CD4-positive, alpha-beta T cell treated with Interleukin-4 for 4 hours (primary cell): Measurements from ENCODE around the gene ADSS2.

Experiments used
- DNase-seq: peaks from one replicate; pipeline ENCODE4 v3.0.0-alpha.2; 2020

Gene ADSS2

DNA sequence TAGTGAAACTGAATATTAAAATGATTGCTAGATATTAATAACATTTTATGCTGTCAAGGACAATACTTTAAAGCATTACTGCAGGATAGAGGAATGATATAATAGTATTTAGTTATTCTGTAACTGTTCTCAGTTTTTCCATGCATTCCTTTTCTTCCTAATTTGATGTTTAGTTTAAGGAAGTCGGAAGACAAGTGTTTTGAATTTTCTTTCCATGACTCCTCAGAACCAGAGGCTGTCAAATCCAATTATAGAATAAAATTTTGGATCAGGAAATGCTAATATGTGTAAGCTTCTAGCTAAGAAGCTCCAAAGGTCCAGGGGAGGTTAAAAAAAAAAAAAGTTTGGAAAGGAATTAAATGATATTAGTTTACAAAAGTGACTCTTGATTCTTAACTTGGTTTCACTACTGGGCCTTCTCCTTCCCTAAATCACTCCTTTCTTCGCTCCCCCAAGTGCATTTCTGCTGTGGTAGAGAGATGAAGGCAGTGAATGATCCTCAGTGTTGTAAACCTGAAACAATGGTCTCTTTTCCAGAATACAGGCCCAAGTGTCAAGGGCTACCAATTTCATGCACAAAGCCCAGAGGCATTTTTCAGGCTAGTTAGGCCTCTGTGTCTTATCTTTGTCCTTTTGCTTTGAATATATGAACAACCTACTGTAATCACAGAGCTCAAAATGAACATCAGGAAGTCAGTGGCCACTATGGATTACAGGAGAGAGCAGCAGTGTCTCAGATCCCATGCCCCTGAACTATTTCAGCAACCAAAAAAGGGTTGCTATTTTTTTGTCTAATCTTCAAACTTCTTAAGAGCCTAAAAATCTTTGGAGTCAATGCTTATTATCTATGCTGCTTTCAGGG, 6.2 kb downstream of the ADSS2 start:
- no peak for DNase-seq

- DNase-seq, result no peak
Measured at GRCh38 chr1:244444854-244445253, 6.9 kb downstream of the ADSS2 start.

DNA sequence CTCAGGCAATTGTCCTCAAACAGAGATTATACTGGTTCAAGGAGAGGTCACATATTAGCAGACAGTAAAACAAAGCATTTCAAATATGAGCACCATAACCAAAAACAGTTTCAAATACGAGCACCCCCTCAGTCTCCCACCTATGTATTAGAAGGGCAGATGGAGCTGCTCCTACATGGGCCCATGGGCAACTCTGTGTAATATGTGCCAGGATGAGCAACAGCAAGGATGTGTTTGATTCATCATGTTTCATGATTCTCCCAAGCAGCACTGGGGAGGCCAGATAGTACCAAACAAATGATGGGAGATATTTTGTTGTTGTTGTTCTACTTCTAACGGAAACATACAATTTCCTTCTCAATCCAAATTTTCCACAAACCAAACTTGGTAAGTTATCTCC, 8.9 kb downstream of the ADSS2 start:
- DNase-seq, result no peak

GRCh38 chr1:244439391-244440032, 12.2 kb downstream of the ADSS2 start:
- DNase-seq, result no peak

DNA sequence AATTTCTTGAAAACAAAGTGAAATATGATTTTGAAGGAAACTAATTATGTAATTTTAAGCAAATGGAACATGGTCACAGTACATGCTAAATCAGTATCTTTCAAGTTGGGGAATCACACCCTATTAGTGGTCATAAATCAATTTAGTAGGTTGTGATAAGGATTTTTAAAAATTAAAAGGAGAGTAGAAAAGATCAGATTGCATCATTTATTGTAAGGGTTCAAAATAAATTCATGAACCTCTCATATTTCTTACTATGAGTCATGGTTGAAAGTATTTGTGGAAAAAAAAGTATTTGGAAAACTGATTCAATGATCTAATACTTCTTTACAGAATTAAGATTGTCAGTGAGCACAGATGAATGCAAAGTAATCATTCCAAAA, 14.6 kb downstream of the ADSS2 start:
- no peak for DNase-seq

GRCh38 chr1:244436336-244437085, 15.2 kb downstream of the ADSS2 start:
- DNase-seq, result no peak

- no peak for DNase-seq
Measured at GRCh38 chr1:244435562-244436205, 16.0 kb downstream of the ADSS2 start.

DNA sequence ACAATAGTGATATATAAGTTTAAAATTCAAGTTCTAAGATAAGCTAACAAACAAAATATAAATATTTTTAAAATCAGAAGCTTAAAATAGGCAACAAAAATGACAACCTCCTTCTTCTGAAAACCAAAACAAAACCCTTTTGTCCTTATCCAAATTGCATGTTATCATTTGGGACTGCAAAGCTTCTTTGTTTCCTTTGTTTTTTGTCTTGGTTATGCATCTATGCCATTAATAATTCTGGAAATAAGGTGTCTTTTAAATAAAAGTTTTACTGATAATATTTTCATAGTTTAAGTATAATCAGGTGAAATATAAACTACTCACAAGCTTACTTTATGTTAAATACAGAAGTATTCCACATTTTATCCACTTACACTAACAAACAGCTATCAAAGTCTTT, 20.5 kb downstream of the ADSS2 start:
- DNase-seq, result no peak

DNA sequence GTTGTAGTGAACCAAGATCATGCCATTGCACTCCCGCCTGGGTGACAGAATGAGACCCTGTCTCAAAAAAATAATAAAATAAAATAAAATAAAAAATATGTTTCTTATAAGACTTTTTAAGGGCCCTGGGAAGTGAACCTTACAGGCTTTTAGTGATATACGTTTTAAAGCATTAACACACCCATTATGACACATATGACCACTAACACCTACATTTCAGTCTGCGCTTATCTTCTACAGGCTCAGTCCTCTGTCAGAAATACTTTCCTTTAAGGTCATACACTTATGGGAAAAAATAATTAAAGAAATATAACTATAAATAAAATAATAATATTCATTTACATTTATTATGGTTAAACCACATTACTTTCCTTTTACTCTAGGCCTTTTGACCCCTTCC, 21.9 kb downstream of the ADSS2 start:
- no peak for DNase-seq

DNA sequence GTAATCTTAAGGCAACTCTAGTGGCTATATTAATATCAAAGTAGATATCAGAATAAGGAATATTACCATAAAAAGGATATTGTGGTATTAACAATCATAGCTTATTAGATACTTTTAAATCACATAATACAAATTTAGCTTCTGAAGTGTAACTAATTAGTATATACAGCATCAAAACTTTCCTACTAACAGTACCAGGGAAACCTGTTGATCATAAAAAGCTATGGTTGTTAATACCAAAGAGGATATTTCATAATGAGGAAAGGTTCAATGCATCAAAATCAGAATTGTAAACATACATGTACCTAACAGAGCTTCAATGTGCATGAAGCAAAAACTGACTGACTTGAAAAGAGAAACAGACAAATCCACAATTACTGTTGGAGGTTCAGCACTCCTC, 24.1 kb downstream of the ADSS2 start:
- DNase-seq, result no peak

DNA sequence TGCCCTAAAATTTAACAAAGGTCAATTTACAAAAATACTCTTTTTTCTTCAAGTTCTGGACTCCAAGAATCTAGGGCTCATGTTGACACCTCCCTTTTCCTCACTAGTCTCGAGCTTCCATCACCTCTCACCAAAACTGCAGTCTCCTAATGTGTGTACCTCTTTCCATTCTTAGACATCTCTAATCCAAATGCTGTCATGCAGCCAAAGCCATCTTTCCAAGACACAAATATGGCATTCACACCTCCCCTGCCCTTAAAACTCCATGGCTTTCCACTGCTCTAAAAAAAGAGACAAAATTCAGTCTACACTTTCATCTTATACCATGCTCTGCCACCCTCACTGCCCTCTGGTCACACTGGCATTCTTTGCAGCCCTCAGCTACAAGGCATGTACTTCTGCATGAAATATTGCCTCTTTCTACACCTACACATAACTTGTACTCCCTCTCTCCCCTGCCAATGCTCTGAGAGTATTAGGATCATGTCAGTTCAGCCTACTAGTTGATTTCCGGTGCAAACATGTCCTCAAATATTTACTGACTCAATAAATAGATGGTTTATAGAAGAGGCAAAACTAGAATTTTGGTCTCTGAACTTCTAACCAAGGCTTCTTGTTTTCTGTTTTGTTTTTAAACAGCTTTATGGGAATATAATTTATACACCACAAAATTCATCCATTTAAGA, 26.9 kb downstream of the ADSS2 start:
- DNase-seq, result no peak

- no peak for DNase-seq
Measured at GRCh38 chr1:244422174-244422573, 29.5 kb downstream of the ADSS2 start.

GRCh38 chr1:244419024-244419423, 32.7 kb downstream of the ADSS2 start:
- no peak for DNase-seq

DNA sequence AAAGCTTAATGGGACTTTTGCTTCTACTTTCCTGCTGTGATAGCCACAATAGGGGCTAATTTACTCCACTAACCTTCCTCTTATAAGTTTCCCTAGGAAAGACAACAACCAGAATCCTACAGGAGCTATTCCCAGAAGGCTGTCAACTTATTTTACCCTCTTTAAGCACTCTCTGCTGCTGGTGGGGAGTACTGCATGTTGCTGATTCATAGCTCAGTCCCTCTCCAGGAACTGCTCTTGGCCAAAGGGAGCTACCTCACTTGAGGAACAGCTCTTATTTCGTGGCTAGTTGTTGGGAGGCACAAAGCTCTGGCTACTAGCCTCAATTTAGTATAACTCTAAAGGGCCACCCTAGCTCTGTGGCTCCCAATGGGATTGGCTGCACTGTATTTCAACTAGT, 37.2 kb downstream of the ADSS2 start:
- DNase-seq, result no peak

DNA sequence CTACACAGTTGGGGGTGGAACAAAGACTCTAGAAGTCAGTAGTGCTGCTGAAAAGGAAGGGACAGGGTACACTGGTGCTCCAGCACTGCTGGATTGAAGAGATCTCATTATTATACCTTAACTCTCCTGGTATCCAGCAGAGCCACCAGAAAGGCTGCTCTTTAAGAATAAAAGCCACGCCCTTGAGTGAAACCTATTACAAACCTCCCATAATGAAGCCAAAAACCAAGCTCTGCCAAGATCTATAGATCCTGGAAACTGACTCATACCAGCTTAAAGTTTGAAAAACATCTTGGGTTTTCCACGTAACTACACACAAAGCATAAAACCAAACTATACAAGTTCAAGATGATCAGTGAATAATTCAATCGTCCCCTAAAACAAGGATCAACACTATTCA, 38.0 kb downstream of the ADSS2 start:
- no peak for DNase-seq

GRCh38 chr1:244412176-244412575, 39.5 kb downstream of the ADSS2 start:
- no peak for DNase-seq

DNA sequence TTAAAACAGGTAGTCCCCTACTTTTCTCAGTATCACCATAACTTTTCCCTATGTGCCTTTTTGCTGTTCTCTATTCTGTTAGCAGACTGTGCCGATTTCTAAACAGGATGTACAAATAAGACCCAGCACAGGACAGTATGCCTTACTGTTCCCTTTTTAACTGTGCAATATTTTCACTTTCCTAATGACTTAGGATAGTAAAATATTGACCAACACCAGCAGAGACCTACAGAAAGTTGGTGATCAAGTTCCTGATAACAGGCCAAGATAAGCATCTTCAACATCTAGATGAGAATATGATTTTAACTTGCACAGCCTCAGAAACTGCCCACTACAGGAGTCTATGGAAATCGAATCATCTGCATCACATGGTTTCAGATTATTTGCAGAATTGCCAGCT, 42.0 kb downstream of the ADSS2 start:
- DNase-seq, result no peak

- DNase-seq, result no peak
Measured at GRCh38 chr1:244406337-244406736, 45.4 kb downstream of the ADSS2 start.

- no peak for DNase-seq
Measured at GRCh38 chr1:244405856-244406255, 45.9 kb downstream of the ADSS2 start.

- no peak for DNase-seq
Measured at GRCh38 chr1:244403431-244403830, 48.3 kb downstream of the ADSS2 start.

GRCh38 chr1:244400974-244401373, 50.7 kb downstream of the ADSS2 start:
- DNase-seq, result no peak

GRCh38 chr1:244397131-244397530, 54.6 kb downstream of the ADSS2 start:
- DNase-seq, result no peak

DNA sequence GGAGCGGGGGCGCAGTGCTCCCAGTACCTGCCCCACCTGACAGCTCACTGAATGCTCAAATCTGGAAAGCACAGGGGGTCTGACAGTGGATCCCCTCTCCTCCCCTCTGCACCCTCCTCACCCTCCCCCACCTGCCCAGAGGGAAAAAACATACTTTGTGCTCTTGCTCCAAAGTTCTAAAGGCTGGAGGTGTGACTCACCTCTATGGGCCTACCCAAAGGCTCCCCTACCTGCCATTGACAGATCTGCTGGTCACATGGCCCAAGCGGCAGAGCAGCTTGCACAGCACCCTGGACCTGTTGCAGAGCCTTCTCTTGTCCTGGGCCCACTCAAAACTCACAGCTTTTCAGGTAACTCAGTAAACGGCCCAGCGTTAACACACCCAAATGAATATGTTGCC, 55.7 kb downstream of the ADSS2 start:
- no peak for DNase-seq
